Endothelial cell of umbilical vein (primary cell): ENCODE data around the gene SLC6A19. TPM values are rescaled to one million over a fixed set of nuclear protein-coding genes. Genes with fewer than 3 reads are reported as not detected.

Experiments
- BruUV-seq: library from RNA; stranded (reverse); fragments of 400-500 nt; replicated peaks from 2 replicates; lab custom pipeline; 2021; lab: Mats Ljungman, UMichigan
- CTCF ChIA-PET: fragments of 300-600, 350-600 bp; sonication (Branson Sonifier 250); formaldehyde crosslinking; loops from one replicate; lab custom pipeline; 2021; ENCODE audit warnings: antibody characterized with exemption, inconsistent platforms; lab: Charles Lee
- POLR2A ChIA-PET: fragments of 300-600, 350-600 bp; sonication (Branson Sonifier 250); formaldehyde crosslinking; loops from one replicate; lab custom pipeline; 2021; ENCODE audit warnings: antibody characterized with exemption, inconsistent platforms; lab: Charles Lee
- DNase-seq: peaks from one replicate; pipeline ENCODE4 v3.0.0-alpha.2; 2011; ENCODE audit warnings: low read depth, low spot score
- FAIRE-seq: peaks from 2 replicates; lab custom pipeline; 2011; peaks lifted over from hg19 to GRCh38; lab: Jason Lieb, UNC
- H2AFZ ChIP-seq: 2 replicates; pipeline ENCODE4 v1.6.0; 2012; ENCODE audit warnings: low read depth, low read length, control low read depth, inconsistent platforms
- H3K27ac ChIP-seq: 2 replicates; pipeline ENCODE4 v1.5.1; 2011; ENCODE audit warnings: low read depth, mild to moderate bottlenecking, control low read depth, low read length, moderate library complexity; ENCODE audit not compliant: insufficient read depth
- H3K27me3 ChIP-seq, 2 experiments: 2 replicates each; pipeline versions ENCODE4 v1.6.0 to v1.6.1; 2011; ENCODE audit warnings: low read length in 2 of 2, mixed read lengths in 1 of 2; ENCODE audit not compliant: control insufficient read depth in 2 of 2, insufficient read depth in 2 of 2
- H3K36me3 ChIP-seq, 2 experiments: 2 replicates in 1 of 2; 3 replicates in 1 of 2; pipeline ENCODE4 v1.5.1; 2011; ENCODE audit warnings: low read length in 2 of 2, mild to moderate bottlenecking in 1 of 2, moderate library complexity in 1 of 2; ENCODE audit not compliant: control insufficient read depth in 2 of 2, insufficient read depth in 2 of 2; ENCODE audit errors: extremely low read depth in 1 of 2
- H3K4me1 ChIP-seq: 3 replicates; pipeline ENCODE4 v1.5.1; 2011; ENCODE audit warnings: mild to moderate bottlenecking, low read length; ENCODE audit not compliant: control insufficient read depth, insufficient read depth; ENCODE audit errors: extremely low read depth
- H3K4me2 ChIP-seq: 2 replicates; pipeline ENCODE4 v1.6.1; 2011; ENCODE audit warnings: low read length, control low read depth, mixed read lengths; ENCODE audit not compliant: insufficient read depth
- H3K4me3 ChIP-seq, 3 experiments: fragments of 200-600 bp in 1 of 3; sonication (generic), shearing (Covaris generic) in 1 of 3; replicated peaks in 1 of 3; 2 replicates each; pipeline ENCODE4 v1.5.1; 2011 to 2016; ENCODE audit warnings: control low read depth in 3 of 3, low read length in 3 of 3, mild to moderate bottlenecking in 2 of 3, inconsistent platforms in 1 of 3, low read depth in 1 of 3, moderate library complexity in 1 of 3; ENCODE audit not compliant: insufficient read depth in 1 of 3
- H3K79me2 ChIP-seq: 2 replicates; pipeline ENCODE4 v1.6.0; 2012; ENCODE audit warnings: low read length, inconsistent platforms; ENCODE audit not compliant: control insufficient read depth, insufficient read depth
- H3K9ac ChIP-seq: replicated peaks from 2 replicates; pipeline ENCODE3; 2011; ENCODE audit warnings: low read length, control low read depth; ENCODE audit not compliant: insufficient read depth; ENCODE audit errors: extremely low read depth
- H3K9me1 ChIP-seq: replicated peaks from 3 replicates; pipeline ENCODE4 v1.6.0; 2011; ENCODE audit warnings: mild to moderate bottlenecking, low read length; ENCODE audit not compliant: control insufficient read depth, insufficient read depth; ENCODE audit errors: extremely low read depth
- H3K9me3 ChIP-seq: replicated peaks from 2 replicates; pipeline ENCODE4 v1.5.1; 2012; ENCODE audit warnings: low read length, inconsistent platforms; ENCODE audit not compliant: control insufficient read depth, insufficient read depth
- H4K20me1 ChIP-seq: replicated peaks from 2 replicates; pipeline ENCODE3; 2011; ENCODE audit warnings: mild to moderate bottlenecking, low read length; ENCODE audit not compliant: control insufficient read depth, insufficient read depth; ENCODE audit errors: extremely low read depth
- EZH2 ChIP-seq: IDR thresholded peaks from 2 replicates; pipeline ENCODE4 v1.6.1; 2012; ENCODE audit warnings: borderline replicate concordance, low read depth, mild to moderate bottlenecking, moderate library complexity, low read length, inconsistent platforms; ENCODE audit not compliant: severe bottlenecking
- FOS ChIP-seq: IDR thresholded peaks from 2 replicates; pipeline ENCODE4 v1.6.1; 2011; ENCODE audit warnings: mild to moderate bottlenecking, low read length, moderate library complexity, borderline replicate concordance; ENCODE audit not compliant: insufficient read depth
- GATA2 ChIP-seq: IDR thresholded peaks from 2 replicates; pipeline ENCODE4 v1.7.0; 2011; ENCODE audit warnings: low read depth, mild to moderate bottlenecking, moderate library complexity, mixed read lengths, low read length; ENCODE audit not compliant: insufficient read length, insufficient read depth
- JUN ChIP-seq: IDR thresholded peaks from 2 replicates; pipeline ENCODE4 v1.6.1; 2011; ENCODE audit warnings: borderline replicate concordance, low read depth; ENCODE audit not compliant: insufficient read length, insufficient read depth
- MYC ChIP-seq: IDR thresholded peaks from one replicate; pipeline ENCODE4 v1.6.1; 2011; ENCODE audit warnings: mild to moderate bottlenecking, low read depth, low read length
- POLR2A ChIP-seq: IDR thresholded peaks from 2 replicates; pipeline ENCODE4 v1.6.1; 2012; ENCODE audit warnings: low read depth, mild to moderate bottlenecking, control low read depth, low read length
- POLR2AphosphoS5 ChIP-seq: IDR thresholded peaks from 2 replicates; pipeline ENCODE4 v1.6.1; 2012; ENCODE audit warnings: low read depth, mild to moderate bottlenecking, control low read depth, low read length, moderate library complexity; ENCODE audit not compliant: insufficient read depth
- dilution Hi-C: fragments of 300-500 bp; cut with MboI; formaldehyde crosslinking; loops from one replicate; pipeline ENCODE4 v1.15.0; 2019; ENCODE audit warnings: low sequenced_read_pairs; ENCODE audit not compliant: extremely low pct_ligation_motif_present
- intact Hi-C: fragments of 100-400 bp; cut with micrococcal nuclease; formaldehyde crosslinking; loops from one replicate; pipeline ENCODE4 v1.10.0; 2022
- polyA plus RNA-seq, 4 experiments: library from polyadenylated mRNA; depleted of rRNA in 3 of 4; stranded (reverse) in 3 of 4; unstranded in 1 of 4; fragments of >200 nt; gene quantifications; 2 replicates each; pipeline versions ENCODE4 v1.2.1 to v1.2.3, GENCODE V29; 2011 to 2012; ENCODE audit warnings: missing spikeins in 1 of 4
- total RNA-seq: library from RNA; stranded (reverse); gene quantifications from 2 replicates; pipeline ENCODE4 v1.2.3, GENCODE V29; 2021
- TF ChIP-seq, protein P1 (sequence below), 2 donors: IDR thresholded peaks; 1 replicate in 1 of 2; 2 replicates in 1 of 2; pipeline ENCODE4 v1.5.1; 2011; ENCODE audit warnings: low read length in 2 of 2, mild to moderate bottlenecking in 2 of 2, moderate library complexity in 2 of 2, control low read depth in 1 of 2, inconsistent platforms in 1 of 2, low read depth in 1 of 2; ENCODE audit not compliant: insufficient read depth in 1 of 2; ENCODE audit errors: extremely low read depth in 1 of 2
- TF ChIP-seq, protein P2 (sequence below): IDR thresholded peaks from 2 replicates; pipeline ENCODE4 v1.6.1; 2011; ENCODE audit not compliant: insufficient read depth, insufficient read length

The SLC6A19 gene
- total and polyA plus RNA-seq, 2 donors (not counting 3 experiments of a cell fraction or from before 2014, with no cell fraction given), result not detected

DNA sequence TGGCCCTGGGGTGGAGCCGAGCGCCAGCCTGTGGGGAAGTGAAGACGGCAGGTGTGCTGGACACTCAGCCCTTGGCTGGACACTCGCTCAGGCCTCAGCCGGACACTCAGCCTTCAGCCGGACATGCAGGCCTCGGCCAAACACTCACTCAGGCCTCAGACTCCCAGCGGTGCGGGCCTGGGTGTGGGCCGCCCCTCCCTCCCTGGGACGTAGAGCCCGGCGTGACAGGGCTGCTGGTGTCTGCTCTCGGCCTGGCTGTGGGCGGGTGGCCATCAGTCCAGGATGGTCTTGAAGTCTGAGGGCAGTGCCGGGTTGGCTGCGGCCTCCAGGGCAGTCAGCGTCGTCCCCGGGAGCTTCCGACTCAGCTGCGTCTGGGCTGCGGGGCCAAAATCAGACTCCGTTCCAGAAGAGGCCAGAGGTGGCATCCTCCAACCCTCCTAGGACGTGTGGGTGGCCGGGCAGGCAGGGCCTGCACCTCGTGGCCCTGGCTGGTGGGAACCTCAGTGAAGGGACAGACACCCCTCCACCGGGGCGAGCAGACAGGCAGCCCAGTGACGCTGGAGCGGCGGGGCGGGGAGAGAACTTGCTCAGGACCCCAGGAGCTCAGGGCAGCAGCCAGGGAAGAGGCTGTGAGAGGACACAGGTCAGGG, 52.2 kb downstream of the SLC6A19 start:
- Histone ChIP-seq H3K4me2 (no peak overlapping the region), H3K36me3 (no peaks in the 10 kb centered on the region), H3K4me3 (no peak overlapping the region), H3K9me1 (no peaks in the 10 kb centered on the region), H3K9ac (no peak overlapping the region), H4K20me1 (no peaks in the 10 kb centered on the region), H3K4me1 (peaks cover 3% of the 10 kb centered on the region), H2AFZ (no peak overlapping the region), H3K27ac (no peak overlapping the region), H3K9me3 (no peaks in the 10 kb centered on the region), H3K79me2 (no peaks in the 10 kb centered on the region), H3K27me3 (no peaks in the 10 kb centered on the region)
- ChIA-PET CTCF (no interaction called here), POLR2A (no interaction called here)
- no TSS peak for BruUV-seq
- dilution Hi-C loops, result no loop called here
- no peak for FAIRE-seq
- no peak for DNase-seq
- TF ChIP-seq JUN, result no peak
- TF ChIP-seq, protein P1, sequence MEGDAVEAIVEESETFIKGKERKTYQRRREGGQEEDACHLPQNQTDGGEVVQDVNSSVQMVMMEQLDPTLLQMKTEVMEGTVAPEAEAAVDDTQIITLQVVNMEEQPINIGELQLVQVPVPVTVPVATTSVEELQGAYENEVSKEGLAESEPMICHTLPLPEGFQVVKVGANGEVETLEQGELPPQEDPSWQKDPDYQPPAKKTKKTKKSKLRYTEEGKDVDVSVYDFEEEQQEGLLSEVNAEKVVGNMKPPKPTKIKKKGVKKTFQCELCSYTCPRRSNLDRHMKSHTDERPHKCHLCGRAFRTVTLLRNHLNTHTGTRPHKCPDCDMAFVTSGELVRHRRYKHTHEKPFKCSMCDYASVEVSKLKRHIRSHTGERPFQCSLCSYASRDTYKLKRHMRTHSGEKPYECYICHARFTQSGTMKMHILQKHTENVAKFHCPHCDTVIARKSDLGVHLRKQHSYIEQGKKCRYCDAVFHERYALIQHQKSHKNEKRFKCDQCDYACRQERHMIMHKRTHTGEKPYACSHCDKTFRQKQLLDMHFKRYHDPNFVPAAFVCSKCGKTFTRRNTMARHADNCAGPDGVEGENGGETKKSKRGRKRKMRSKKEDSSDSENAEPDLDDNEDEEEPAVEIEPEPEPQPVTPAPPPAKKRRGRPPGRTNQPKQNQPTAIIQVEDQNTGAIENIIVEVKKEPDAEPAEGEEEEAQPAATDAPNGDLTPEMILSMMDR (IDR thresholded peaks at IDR 0.05; ENCODE audit: extremely low read depth in 1 of 2, insufficient read depth in 1 of 2, low read depth in 1 of 2, low read length in 2 of 2), result no peak
- no peak for TF ChIP-seq FOS
- no peak for TF ChIP-seq POLR2A
- no peak for TF ChIP-seq GATA2
- no peak for TF ChIP-seq EZH2
- TF ChIP-seq, protein P2, sequence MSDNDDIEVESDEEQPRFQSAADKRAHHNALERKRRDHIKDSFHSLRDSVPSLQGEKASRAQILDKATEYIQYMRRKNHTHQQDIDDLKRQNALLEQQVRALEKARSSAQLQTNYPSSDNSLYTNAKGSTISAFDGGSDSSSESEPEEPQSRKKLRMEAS, result no peak
- TF ChIP-seq POLR2AphosphoS5, result no peak
- TF ChIP-seq MYC, result no peak
- intact Hi-C loops, result no loop called here
